ENCODE measurements around the gene NEGR1. TPM values are rescaled to one million over a fixed set of nuclear protein-coding genes. Genes with fewer than 3 reads are reported as not detected.

Gene NEGR1
- total RNA-seq, 1 donor from 2014 or later = 8.6 TPM

DNA sequence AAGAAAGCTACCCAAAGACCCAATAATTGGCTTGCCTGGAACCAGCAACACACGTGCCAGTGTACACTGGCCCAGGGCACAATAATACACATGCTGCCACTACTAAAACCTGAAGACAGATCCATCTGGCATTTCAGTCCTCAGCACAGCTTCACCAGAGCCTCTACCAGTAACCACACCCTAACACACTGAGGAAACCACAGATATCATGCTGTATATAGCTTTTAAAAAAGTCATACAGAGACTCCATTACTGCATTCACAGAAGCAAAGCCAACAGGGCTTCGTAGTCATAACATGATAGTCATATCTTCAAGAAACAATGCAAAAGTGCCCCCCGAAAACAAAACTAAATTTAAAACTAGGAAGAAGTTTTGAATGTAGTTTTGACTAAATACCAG, 40.6 kb upstream of the NEGR1 start:
- Mint-ChIP-seq H3K27ac (ENCODE audit: unreplicated experiment) (no peak overlapping the region), H3K36me3 (ENCODE audit: low read depth, unreplicated experiment) (no peaks in the 10 kb centered on the region), H3K9me3 (ENCODE audit: unreplicated experiment) (no peaks in the 10 kb centered on the region), H3K4me3 (ENCODE audit: unreplicated experiment) (no peak overlapping the region), H3K4me1 (ENCODE audit: low read depth, unreplicated experiment) (no peaks in the 10 kb centered on the region), H3K27me3 (ENCODE audit: low read depth, unreplicated experiment) (no peaks in the 10 kb centered on the region)
- Histone ChIP-seq H2AFZ (ENCODE audit: low read depth, low read length) (no peak overlapping the region), H4K20me1 (ENCODE audit: insufficient read depth, low read length) (no peaks in the 10 kb centered on the region), H3K27ac (ENCODE audit: low read depth, low read length) (no peak overlapping the region), H3K36me3 (ENCODE audit: insufficient read depth, low read length) (no peaks in the 10 kb centered on the region), H3K79me2 (ENCODE audit: insufficient read depth, low read length) (no peaks in the 10 kb centered on the region), H3K4me1 (ENCODE audit: insufficient read depth, low read length) (no peaks in the 10 kb centered on the region), H3K9me3 (ENCODE audit: insufficient read depth, low read depth, low read length) (no peaks in the 10 kb centered on the region), H3K4me2 (ENCODE audit: low read length) (no peak overlapping the region), H3K9ac (ENCODE audit: low read length) (no peak overlapping the region), H3K27me3 (ENCODE audit: insufficient read depth, low read length) (no peaks in the 10 kb centered on the region), H3K4me3 (ENCODE audit: insufficient read depth, low read depth, low read length) (no peak overlapping the region)
- no peak for FAIRE-seq
- TF ChIP-seq EZH2 (IDR thresholded peaks at IDR 0.05; ENCODE audit: insufficient read depth, low read length) (no peak), CTCF (IDR thresholded peaks at IDR 0.05; ENCODE audit: insufficient read depth, low read depth, low read length) (no peak)
- no peak for DNase-seq (ENCODE audit: low read depth)

DNA sequence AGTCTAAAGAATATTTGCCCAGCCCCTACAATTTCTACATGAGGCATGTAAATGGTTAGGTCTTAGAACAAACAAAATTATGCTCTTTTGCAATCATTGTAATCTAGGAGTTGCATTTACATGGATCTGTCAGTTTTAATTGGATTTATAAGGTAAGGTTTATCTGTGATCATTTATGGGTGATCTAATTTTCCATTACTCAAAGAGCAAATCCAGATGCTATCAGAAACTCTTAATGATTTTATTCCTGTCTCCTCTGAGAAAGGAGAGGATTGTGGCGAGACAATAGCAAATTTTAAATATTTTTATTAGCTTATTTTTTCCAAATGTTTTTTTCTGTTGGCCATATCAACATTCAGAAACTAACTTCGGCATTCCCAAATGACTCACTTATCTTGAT, 14.2 kb upstream of the NEGR1 start:
- Mint-ChIP-seq H3K9me3 (ENCODE audit: unreplicated experiment) (no peaks in the 10 kb centered on the region), H3K27me3 (ENCODE audit: low read depth, unreplicated experiment) (no peaks in the 10 kb centered on the region), H3K4me3 (ENCODE audit: unreplicated experiment) (no peak overlapping the region), H3K27ac (ENCODE audit: unreplicated experiment) (no peak overlapping the region), H3K4me1 (ENCODE audit: low read depth, unreplicated experiment) (no peaks in the 10 kb centered on the region), H3K36me3 (ENCODE audit: low read depth, unreplicated experiment) (no peaks in the 10 kb centered on the region)
- H2AFZ ChIP-seq (ENCODE audit: low read depth, low read length) = no peak overlapping the region
- H3K27ac ChIP-seq (ENCODE audit: low read depth, low read length) = no peak overlapping the region
- no peak overlapping the region for H3K9ac ChIP-seq (ENCODE audit: low read length)
- no peak overlapping the region for H3K4me3 ChIP-seq (ENCODE audit: insufficient read depth, low read depth, low read length)
- no peak for TF ChIP-seq EZH2 (IDR thresholded peaks at IDR 0.05; ENCODE audit: insufficient read depth, low read length)
- no peak for TF ChIP-seq CTCF (IDR thresholded peaks at IDR 0.05; ENCODE audit: insufficient read depth, low read depth, low read length)
- no peak for FAIRE-seq
- H3K36me3 ChIP-seq (ENCODE audit: insufficient read depth, low read length) = no peaks in the 10 kb centered on the region
- DNase-seq (ENCODE audit: low read depth) = no peak
- no peaks in the 10 kb centered on the region for H4K20me1 ChIP-seq (ENCODE audit: insufficient read depth, low read length)
- no peaks in the 10 kb centered on the region for H3K27me3 ChIP-seq (ENCODE audit: insufficient read depth, low read length)
- no peaks in the 10 kb centered on the region for H3K79me2 ChIP-seq (ENCODE audit: insufficient read depth, low read length)
- H3K4me1 ChIP-seq (ENCODE audit: insufficient read depth, low read length) = peaks cover 4% of the 10 kb centered on the region
- no peak overlapping the region for H3K4me2 ChIP-seq (ENCODE audit: low read length)
- H3K9me3 ChIP-seq (ENCODE audit: insufficient read depth, low read depth, low read length) = no peaks in the 10 kb centered on the region

DNA sequence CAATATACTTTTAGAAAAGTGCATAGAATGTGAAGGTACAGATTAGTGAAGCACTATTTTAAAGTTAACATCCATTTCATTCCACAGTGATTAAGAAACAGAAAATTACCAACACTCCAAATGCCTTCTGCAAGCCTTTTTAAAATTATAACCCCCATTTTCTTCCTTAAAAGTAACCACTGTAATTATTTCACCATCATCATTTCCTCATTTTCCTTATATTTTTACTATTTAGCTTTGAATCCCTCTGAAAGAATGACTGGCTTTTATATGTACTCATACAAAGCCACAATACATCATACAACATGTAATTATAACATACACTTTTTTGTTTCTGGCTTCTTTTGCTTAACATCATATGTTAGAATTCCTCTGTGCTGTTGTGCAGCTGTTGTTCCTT, 6.5 kb upstream of the NEGR1 start:
- no peaks in the 10 kb centered on the region for H4K20me1 ChIP-seq (ENCODE audit: insufficient read depth, low read length)
- no peak overlapping the region for H3K4me2 ChIP-seq (ENCODE audit: low read length)
- DNase-seq (ENCODE audit: low read depth) = no peak
- no peak for FAIRE-seq
- H2AFZ ChIP-seq (ENCODE audit: low read depth, low read length) = no peak overlapping the region
- no peak overlapping the region for H3K27ac ChIP-seq (ENCODE audit: low read depth, low read length)
- TF ChIP-seq EZH2 (IDR thresholded peaks at IDR 0.05; ENCODE audit: insufficient read depth, low read length) = no peak
- no peak for TF ChIP-seq CTCF (IDR thresholded peaks at IDR 0.05; ENCODE audit: insufficient read depth, low read depth, low read length)
- no peaks in the 10 kb centered on the region for H3K27me3 ChIP-seq (ENCODE audit: insufficient read depth, low read length)
- no peaks in the 10 kb centered on the region for H3K79me2 ChIP-seq (ENCODE audit: insufficient read depth, low read length)
- H3K27me3 Mint-ChIP-seq (ENCODE audit: low read depth, unreplicated experiment) = no peaks in the 10 kb centered on the region
- peaks cover 6% of the 10 kb centered on the region for H3K4me1 ChIP-seq (ENCODE audit: insufficient read depth, low read length)
- no peaks in the 10 kb centered on the region for H3K36me3 Mint-ChIP-seq (ENCODE audit: low read depth, unreplicated experiment)
- H3K36me3 ChIP-seq (ENCODE audit: insufficient read depth, low read length) = no peaks in the 10 kb centered on the region
- H3K9ac ChIP-seq (ENCODE audit: low read length) = no peak overlapping the region
- H3K9me3 ChIP-seq (ENCODE audit: insufficient read depth, low read depth, low read length) = no peaks in the 10 kb centered on the region
- H3K27ac Mint-ChIP-seq (ENCODE audit: unreplicated experiment) = no peak overlapping the region
- H3K4me3 Mint-ChIP-seq (ENCODE audit: unreplicated experiment) = no peak overlapping the region
- no peaks in the 10 kb centered on the region for H3K9me3 Mint-ChIP-seq (ENCODE audit: unreplicated experiment)
- peaks cover 4% of the 10 kb centered on the region for H3K4me1 Mint-ChIP-seq (ENCODE audit: low read depth, unreplicated experiment)
- no peak overlapping the region for H3K4me3 ChIP-seq (ENCODE audit: insufficient read depth, low read depth, low read length)
